Endothelial cell of umbilical vein (primary cell): Measurements from ENCODE around the gene THBS3. TPM values are rescaled to one million over a fixed set of nuclear protein-coding genes. Genes with fewer than 3 reads are reported as not detected.

ENCODE experiments used
- BruUV-seq: library from RNA; stranded (reverse); fragments of 400-500 nt; replicated peaks from 2 replicates; lab custom pipeline; 2021; lab: Mats Ljungman, UMichigan
- CTCF ChIA-PET: fragments of 300-600, 350-600 bp; sonication (Branson Sonifier 250); formaldehyde crosslinking; loops from one replicate; lab custom pipeline; 2021; ENCODE audit warnings: antibody characterized with exemption, inconsistent platforms; lab: Charles Lee
- POLR2A ChIA-PET: fragments of 300-600, 350-600 bp; sonication (Branson Sonifier 250); formaldehyde crosslinking; loops from one replicate; lab custom pipeline; 2021; ENCODE audit warnings: antibody characterized with exemption, inconsistent platforms; lab: Charles Lee
- DNase-seq: peaks from one replicate; pipeline ENCODE4 v3.0.0-alpha.2; 2011; ENCODE audit warnings: low read depth, low spot score
- FAIRE-seq: peaks from 2 replicates; lab custom pipeline; 2011; peaks lifted over from hg19 to GRCh38; lab: Jason Lieb, UNC
- H2AFZ ChIP-seq: 2 replicates; pipeline ENCODE4 v1.6.0; 2012; ENCODE audit warnings: low read depth, low read length, control low read depth, inconsistent platforms
- H3K27ac ChIP-seq: 2 replicates; pipeline ENCODE4 v1.5.1; 2011; ENCODE audit warnings: low read depth, mild to moderate bottlenecking, control low read depth, low read length, moderate library complexity; ENCODE audit not compliant: insufficient read depth
- H3K27me3 ChIP-seq, 2 experiments: 2 replicates each; pipeline versions ENCODE4 v1.6.0 to v1.6.1; 2011; ENCODE audit warnings: low read length in 2 of 2, mixed read lengths in 1 of 2; ENCODE audit not compliant: control insufficient read depth in 2 of 2, insufficient read depth in 2 of 2
- H3K36me3 ChIP-seq, 2 experiments: 2 replicates in 1 of 2; 3 replicates in 1 of 2; pipeline ENCODE4 v1.5.1; 2011; ENCODE audit warnings: low read length in 2 of 2, mild to moderate bottlenecking in 1 of 2, moderate library complexity in 1 of 2; ENCODE audit not compliant: control insufficient read depth in 2 of 2, insufficient read depth in 2 of 2; ENCODE audit errors: extremely low read depth in 1 of 2
- H3K4me1 ChIP-seq: 3 replicates; pipeline ENCODE4 v1.5.1; 2011; ENCODE audit warnings: mild to moderate bottlenecking, low read length; ENCODE audit not compliant: control insufficient read depth, insufficient read depth; ENCODE audit errors: extremely low read depth
- H3K4me2 ChIP-seq: 2 replicates; pipeline ENCODE4 v1.6.1; 2011; ENCODE audit warnings: low read length, control low read depth, mixed read lengths; ENCODE audit not compliant: insufficient read depth
- H3K4me3 ChIP-seq, 3 experiments: fragments of 200-600 bp in 1 of 3; sonication (generic), shearing (Covaris generic) in 1 of 3; replicated peaks in 1 of 3; 2 replicates each; pipeline ENCODE4 v1.5.1; 2011 to 2016; ENCODE audit warnings: control low read depth in 3 of 3, low read length in 3 of 3, mild to moderate bottlenecking in 2 of 3, inconsistent platforms in 1 of 3, low read depth in 1 of 3, moderate library complexity in 1 of 3; ENCODE audit not compliant: insufficient read depth in 1 of 3
- H3K79me2 ChIP-seq: 2 replicates; pipeline ENCODE4 v1.6.0; 2012; ENCODE audit warnings: low read length, inconsistent platforms; ENCODE audit not compliant: control insufficient read depth, insufficient read depth
- H3K9ac ChIP-seq: replicated peaks from 2 replicates; pipeline ENCODE3; 2011; ENCODE audit warnings: low read length, control low read depth; ENCODE audit not compliant: insufficient read depth; ENCODE audit errors: extremely low read depth
- H3K9me1 ChIP-seq: replicated peaks from 3 replicates; pipeline ENCODE4 v1.6.0; 2011; ENCODE audit warnings: mild to moderate bottlenecking, low read length; ENCODE audit not compliant: control insufficient read depth, insufficient read depth; ENCODE audit errors: extremely low read depth
- H3K9me3 ChIP-seq: replicated peaks from 2 replicates; pipeline ENCODE4 v1.5.1; 2012; ENCODE audit warnings: low read length, inconsistent platforms; ENCODE audit not compliant: control insufficient read depth, insufficient read depth
- H4K20me1 ChIP-seq: replicated peaks from 2 replicates; pipeline ENCODE3; 2011; ENCODE audit warnings: mild to moderate bottlenecking, low read length; ENCODE audit not compliant: control insufficient read depth, insufficient read depth; ENCODE audit errors: extremely low read depth
- EZH2 ChIP-seq: IDR thresholded peaks from 2 replicates; pipeline ENCODE4 v1.6.1; 2012; ENCODE audit warnings: borderline replicate concordance, low read depth, mild to moderate bottlenecking, moderate library complexity, low read length, inconsistent platforms; ENCODE audit not compliant: severe bottlenecking
- FOS ChIP-seq: IDR thresholded peaks from 2 replicates; pipeline ENCODE4 v1.6.1; 2011; ENCODE audit warnings: mild to moderate bottlenecking, low read length, moderate library complexity, borderline replicate concordance; ENCODE audit not compliant: insufficient read depth
- GATA2 ChIP-seq: IDR thresholded peaks from 2 replicates; pipeline ENCODE4 v1.7.0; 2011; ENCODE audit warnings: low read depth, mild to moderate bottlenecking, moderate library complexity, mixed read lengths, low read length; ENCODE audit not compliant: insufficient read length, insufficient read depth
- JUN ChIP-seq: IDR thresholded peaks from 2 replicates; pipeline ENCODE4 v1.6.1; 2011; ENCODE audit warnings: borderline replicate concordance, low read depth; ENCODE audit not compliant: insufficient read length, insufficient read depth
- MYC ChIP-seq: IDR thresholded peaks from one replicate; pipeline ENCODE4 v1.6.1; 2011; ENCODE audit warnings: mild to moderate bottlenecking, low read depth, low read length
- POLR2A ChIP-seq: IDR thresholded peaks from 2 replicates; pipeline ENCODE4 v1.6.1; 2012; ENCODE audit warnings: low read depth, mild to moderate bottlenecking, control low read depth, low read length
- POLR2AphosphoS5 ChIP-seq: IDR thresholded peaks from 2 replicates; pipeline ENCODE4 v1.6.1; 2012; ENCODE audit warnings: low read depth, mild to moderate bottlenecking, control low read depth, low read length, moderate library complexity; ENCODE audit not compliant: insufficient read depth
- dilution Hi-C: fragments of 300-500 bp; cut with MboI; formaldehyde crosslinking; loops from one replicate; pipeline ENCODE4 v1.15.0; 2019; ENCODE audit warnings: low sequenced_read_pairs; ENCODE audit not compliant: extremely low pct_ligation_motif_present
- intact Hi-C: fragments of 100-400 bp; cut with micrococcal nuclease; formaldehyde crosslinking; loops from one replicate; pipeline ENCODE4 v1.10.0; 2022
- polyA plus RNA-seq, 4 experiments: library from polyadenylated mRNA; depleted of rRNA in 3 of 4; stranded (reverse) in 3 of 4; unstranded in 1 of 4; fragments of >200 nt; gene quantifications; 2 replicates each; pipeline versions ENCODE4 v1.2.1 to v1.2.3, GENCODE V29; 2011 to 2012; ENCODE audit warnings: missing spikeins in 1 of 4
- total RNA-seq: library from RNA; stranded (reverse); gene quantifications from 2 replicates; pipeline ENCODE4 v1.2.3, GENCODE V29; 2021
- TF ChIP-seq, protein P1 (sequence below): IDR thresholded peaks from 2 replicates; pipeline ENCODE4 v1.6.1; 2011; ENCODE audit not compliant: insufficient read depth, insufficient read length
- TF ChIP-seq, protein P2 (sequence below), 2 donors: IDR thresholded peaks; 1 replicate in 1 of 2; 2 replicates in 1 of 2; pipeline ENCODE4 v1.5.1; 2011; ENCODE audit warnings: low read length in 2 of 2, mild to moderate bottlenecking in 2 of 2, moderate library complexity in 2 of 2, control low read depth in 1 of 2, inconsistent platforms in 1 of 2, low read depth in 1 of 2; ENCODE audit not compliant: insufficient read depth in 1 of 2; ENCODE audit errors: extremely low read depth in 1 of 2

The THBS3 gene
- total and polyA plus RNA-seq, 2 donors (not counting 3 experiments of a cell fraction or from before 2014, with no cell fraction given): 23.6 to 25.7 TPM

DNA sequence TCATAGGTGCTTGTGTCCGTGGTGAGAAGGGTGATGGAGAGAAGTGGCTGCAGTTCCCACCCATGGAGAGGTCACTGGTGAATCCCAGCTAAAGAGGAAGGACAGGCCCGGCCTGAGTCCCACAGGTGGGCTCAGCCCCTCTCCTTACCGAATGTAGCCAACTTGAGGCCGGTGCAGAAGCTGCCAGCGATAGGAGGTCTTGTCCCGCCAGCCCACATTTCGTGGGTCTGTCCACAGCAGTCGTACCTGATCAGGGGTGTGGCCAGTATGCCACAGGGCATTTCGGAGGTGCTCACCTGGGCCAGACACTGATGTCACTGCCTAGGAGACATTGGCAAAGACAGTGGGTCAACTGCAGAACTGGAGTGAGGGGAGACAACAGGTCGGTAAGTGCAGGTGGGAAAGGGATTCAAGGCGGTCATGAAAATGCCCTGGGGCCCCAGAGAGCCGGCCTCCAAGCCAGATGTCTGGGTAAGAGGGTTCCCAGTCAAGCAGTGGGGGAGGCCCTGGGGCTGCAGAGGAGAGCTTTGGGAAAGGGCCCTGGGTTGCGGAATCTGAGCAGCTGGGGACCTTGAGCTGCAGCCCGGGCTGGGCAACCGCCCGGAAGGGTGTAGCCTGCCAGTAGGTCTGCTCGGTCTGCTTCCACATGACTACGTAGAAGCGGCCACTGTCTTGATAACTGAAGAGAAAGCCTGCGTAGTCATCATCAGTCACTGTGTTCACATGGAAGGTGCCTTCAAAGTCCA is 10.6 kb downstream of the THBS3 start:
- Histone ChIP-seq H4K20me1 (no peaks in the 10 kb centered on the region), H3K36me3 (peaks cover 0 to 3% of the 10 kb centered on the region in 2 experiments), H3K9ac (no peak overlapping the region), H3K79me2 (no peaks in the 10 kb centered on the region), H2AFZ (no peak overlapping the region), H3K4me1 (peaks cover 13% of the 10 kb centered on the region), H3K27me3 (no peaks in the 10 kb centered on the region), H3K27ac (no peak overlapping the region), H3K4me2 (no peak overlapping the region), H3K9me3 (no peaks in the 10 kb centered on the region), H3K9me1 (no peaks in the 10 kb centered on the region), H3K4me3 (no peak overlapping the region)
- POLR2A ChIA-PET: no interaction called here
- CTCF ChIA-PET: no interaction called here
- FAIRE-seq: no peak
- no TSS peak for BruUV-seq
- no peak for DNase-seq
- intact Hi-C loops: no loop called here
- TF ChIP-seq GATA2 (no peak), MYC (no peak), FOS (no peak), POLR2A (no peak), EZH2 (no peak), POLR2AphosphoS5 (no peak), JUN (no peak)
- TF ChIP-seq, protein P1, sequence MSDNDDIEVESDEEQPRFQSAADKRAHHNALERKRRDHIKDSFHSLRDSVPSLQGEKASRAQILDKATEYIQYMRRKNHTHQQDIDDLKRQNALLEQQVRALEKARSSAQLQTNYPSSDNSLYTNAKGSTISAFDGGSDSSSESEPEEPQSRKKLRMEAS: no peak
- TF ChIP-seq, protein P2, sequence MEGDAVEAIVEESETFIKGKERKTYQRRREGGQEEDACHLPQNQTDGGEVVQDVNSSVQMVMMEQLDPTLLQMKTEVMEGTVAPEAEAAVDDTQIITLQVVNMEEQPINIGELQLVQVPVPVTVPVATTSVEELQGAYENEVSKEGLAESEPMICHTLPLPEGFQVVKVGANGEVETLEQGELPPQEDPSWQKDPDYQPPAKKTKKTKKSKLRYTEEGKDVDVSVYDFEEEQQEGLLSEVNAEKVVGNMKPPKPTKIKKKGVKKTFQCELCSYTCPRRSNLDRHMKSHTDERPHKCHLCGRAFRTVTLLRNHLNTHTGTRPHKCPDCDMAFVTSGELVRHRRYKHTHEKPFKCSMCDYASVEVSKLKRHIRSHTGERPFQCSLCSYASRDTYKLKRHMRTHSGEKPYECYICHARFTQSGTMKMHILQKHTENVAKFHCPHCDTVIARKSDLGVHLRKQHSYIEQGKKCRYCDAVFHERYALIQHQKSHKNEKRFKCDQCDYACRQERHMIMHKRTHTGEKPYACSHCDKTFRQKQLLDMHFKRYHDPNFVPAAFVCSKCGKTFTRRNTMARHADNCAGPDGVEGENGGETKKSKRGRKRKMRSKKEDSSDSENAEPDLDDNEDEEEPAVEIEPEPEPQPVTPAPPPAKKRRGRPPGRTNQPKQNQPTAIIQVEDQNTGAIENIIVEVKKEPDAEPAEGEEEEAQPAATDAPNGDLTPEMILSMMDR (IDR thresholded peaks at IDR 0.05; ENCODE audit: extremely low read depth in 1 of 2, insufficient read depth in 1 of 2, low read depth in 1 of 2, low read length in 2 of 2): no peak
- dilution Hi-C loops: no loop called here
